Measurements from ENCODE around the gene EMC10.
"Not testable (repeated sequence)": the region's sequence is repeated elsewhere in the genome, so short reads cannot be mapped to it uniquely, and the experiment has no call there.

The EMC10 gene

GRCh38 chr19:50516456-50516855, 40.1 kb downstream of the EMC10 start:
- DNase-seq, result no peak

- DNase-seq, result no peak
These were observed 40.8 kb downstream of the EMC10 start for GRCh38 chr19:50516964-50517703.

DNA sequence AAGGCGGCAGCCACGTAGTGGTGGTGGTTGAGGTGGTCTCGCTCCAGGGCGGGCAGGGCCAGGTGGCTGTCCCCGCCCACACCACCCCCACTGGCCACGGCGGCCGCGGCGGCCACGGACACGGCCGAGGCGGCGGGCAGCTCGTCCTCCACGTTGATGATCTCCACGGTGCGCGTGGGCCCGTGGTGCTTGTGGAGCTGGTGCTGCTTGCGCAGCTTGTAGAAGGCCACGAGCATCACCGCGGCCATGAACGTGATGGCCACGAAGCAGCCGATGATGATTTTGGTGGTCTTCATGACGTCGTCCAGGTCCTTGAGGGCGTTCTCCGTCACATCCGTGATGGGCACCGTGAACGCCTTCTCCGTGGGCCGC, 41.4 kb downstream of the EMC10 start:
- DNase-seq, result no peak

DNA sequence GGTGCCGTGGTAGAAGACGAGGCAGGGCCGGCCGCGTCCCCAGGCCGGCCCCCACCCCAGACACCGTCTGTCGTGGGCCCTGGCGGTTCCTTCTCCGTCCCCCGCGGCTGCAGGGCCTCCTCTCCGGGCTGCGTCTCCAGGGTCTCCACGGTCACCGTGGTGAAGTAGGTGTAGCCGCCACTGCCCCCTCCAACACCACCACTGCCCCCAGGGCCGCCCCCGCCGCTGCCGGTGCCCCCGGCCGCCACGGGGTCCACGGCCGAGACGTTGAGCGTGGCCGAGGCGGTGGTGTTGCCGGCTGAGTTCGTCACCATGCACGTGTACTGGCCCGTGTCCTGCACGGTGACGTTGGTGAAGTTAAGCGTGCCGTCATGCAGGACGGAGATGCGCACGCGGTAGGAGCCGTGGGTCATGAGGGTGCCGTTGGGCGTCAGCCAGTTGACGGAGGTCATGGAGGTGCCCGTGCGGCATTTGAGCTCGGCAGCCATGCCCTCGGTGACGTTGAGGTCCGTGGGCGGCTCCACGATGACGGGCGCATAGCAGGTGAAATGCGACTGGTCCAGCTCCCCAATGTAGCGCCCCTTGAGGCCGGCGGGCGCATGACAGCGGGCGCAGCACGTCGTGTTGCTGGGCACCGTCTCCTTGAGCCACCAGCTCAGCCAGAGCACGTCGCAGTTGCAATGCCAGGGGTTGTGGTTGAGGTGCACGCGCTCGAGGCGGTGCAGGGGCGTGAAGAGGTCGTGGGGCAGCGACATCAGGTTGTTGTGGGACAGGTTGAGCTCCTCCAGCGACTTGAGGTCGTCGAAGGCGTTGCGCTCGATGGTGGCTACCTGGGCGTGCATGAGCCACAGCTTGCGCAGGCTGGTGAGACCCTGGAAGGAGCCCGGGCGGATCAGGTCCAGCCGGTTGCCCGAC, 42.0 kb downstream of the EMC10 start:
- no peak for DNase-seq

DNA sequence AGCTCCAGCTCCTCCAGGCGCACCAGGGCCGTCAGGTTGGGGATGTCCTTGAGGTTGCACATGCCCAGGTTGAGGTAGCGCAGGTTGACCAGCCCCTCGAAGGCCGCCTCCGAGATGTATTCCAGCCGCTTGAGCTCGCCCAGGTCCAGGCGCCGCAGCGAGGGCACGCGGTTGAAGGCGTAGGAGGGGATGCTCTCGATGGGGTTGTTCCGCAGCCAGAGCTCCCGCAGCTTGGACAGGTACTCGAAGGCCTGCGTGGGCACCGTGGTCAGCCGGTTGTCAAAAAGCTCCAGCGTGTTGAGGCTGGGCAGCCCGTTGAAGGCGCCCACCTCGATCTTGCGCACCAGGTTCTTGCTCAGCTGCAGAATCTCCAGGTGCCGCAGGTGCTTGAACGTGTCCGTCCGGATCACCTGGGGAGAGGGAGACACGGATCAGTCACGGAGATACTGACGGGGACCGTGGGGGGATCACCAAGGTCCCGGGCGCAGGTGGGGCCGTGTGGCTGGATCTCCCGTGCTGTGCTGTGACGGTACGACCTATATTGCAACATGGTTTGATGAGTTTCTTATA, 42.8 kb downstream of the EMC10 start:
- DNase-seq, result no peak

- DNase-seq, result no peak
These were observed 44.6 kb downstream of the EMC10 start for GRCh38 chr19:50520822-50521465.

GRCh38 chr19:50522881-50523280, 46.6 kb downstream of the EMC10 start:
- no peak for DNase-seq

DNA sequence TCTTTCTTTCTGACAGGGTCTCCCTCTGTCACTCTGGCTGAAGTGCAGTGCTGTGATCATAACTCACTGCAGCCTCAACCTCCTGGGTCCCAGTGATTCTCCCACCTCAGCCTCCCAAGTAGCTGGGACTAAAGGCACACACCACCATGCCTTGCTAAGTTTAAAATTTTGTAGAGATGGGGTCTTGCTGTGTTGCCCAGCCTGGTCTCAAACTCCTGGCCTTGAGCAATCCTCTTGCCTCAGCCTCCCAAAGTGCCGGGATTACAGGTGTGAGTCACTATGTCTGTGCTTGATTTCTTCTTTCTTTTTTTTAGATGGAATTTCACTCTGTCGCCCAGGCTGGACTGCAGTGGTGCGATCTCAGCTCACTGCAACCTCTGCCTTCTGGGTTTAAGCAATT, 51.7 kb downstream of the EMC10 start:
- not testable (repeated sequence) for DNase-seq

- no peak for DNase-seq
These were observed 54.9 kb downstream of the EMC10 start for GRCh38 chr19:50531171-50531612.

DNA sequence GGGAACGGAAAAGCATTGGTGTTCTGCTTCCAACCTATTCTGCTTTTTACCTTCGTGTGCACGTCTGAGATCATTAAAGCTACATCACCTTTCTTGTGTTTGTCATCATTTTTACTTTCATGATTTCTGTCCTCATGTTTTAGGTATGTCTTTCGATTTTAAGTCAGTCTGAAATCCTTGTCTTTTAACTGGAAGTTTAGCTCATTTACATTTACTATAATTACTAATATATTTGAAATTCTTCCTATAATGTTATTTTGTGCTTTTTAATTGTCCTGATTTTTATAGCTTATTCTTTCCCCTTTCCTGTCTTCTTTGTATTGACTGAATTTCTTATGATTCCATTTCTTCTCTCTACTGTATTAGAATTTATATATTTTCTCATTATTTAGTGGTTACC, 56.6 kb downstream of the EMC10 start:
- no peak for DNase-seq

GRCh38 chr19:50534478-50534877, 58.2 kb downstream of the EMC10 start:
- DNase-seq, result no peak

DNA sequence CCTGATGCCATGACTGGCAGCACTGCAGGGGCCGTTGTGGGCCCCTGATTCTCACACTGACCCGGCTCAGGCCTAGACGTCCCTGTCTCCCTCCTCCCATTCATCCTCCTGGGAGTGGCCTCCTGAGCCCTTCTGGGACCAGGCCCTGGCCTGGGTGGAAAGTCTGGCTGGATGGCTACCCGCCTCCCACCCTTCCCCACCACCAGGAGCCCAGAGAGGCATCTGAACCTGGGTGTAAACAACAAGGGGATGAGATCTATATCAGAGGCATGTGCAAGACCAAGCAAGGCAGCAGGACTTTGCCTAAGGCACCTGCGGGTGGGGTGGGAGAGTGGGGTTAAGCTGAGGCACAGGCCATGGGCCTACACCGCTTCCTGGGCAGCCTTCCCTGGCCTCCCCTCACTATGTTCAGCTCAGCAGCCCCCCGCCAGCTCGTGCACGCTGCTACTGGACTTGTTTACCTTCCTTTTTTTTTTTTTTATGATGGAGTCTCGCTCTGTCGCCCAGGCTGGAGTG, 59.4 kb downstream of the EMC10 start:
- no peak for DNase-seq

GRCh38 chr19:50536662-50537305, 60.5 kb downstream of the EMC10 start:
- DNase-seq, result no peak

- DNase-seq, result no peak
These were observed 61.0 kb downstream of the EMC10 start for GRCh38 chr19:50537306-50537685.

- peak; percentile 44 to 50 for DNase-seq
These were observed 61.5 kb downstream of the EMC10 start for GRCh38 chr19:50537769-50538230.

All from activated CD4-positive, alpha-beta T cell treated with anti-CD3 and anti-CD28 coated beads for 4 hours (primary cell).